ENCODE measurements around the gene ZDBF2.
"Not testable (repeated sequence)": the region's sequence is repeated elsewhere in the genome, so short reads cannot be mapped to it uniquely, and the experiment has no call there.

The ZDBF2 gene

GRCh38 chr2:206259376-206260187 lies 14.9 kb upstream of the ZDBF2 start:
- DNase-seq, result no peak

GRCh38 chr2:206260188-206261012 lies 14.1 kb upstream of the ZDBF2 start:
- no peak for DNase-seq

GRCh38 chr2:206263959-206264603 lies 10.4 kb upstream of the ZDBF2 start:
- no peak for DNase-seq

GRCh38 chr2:206266130-206267125 lies 8.0 kb upstream of the ZDBF2 start:
- no peak for DNase-seq

GRCh38 chr2:206267567-206267966 lies 6.9 kb upstream of the ZDBF2 start:
- DNase-seq, result no peak

- no peak for DNase-seq
These were observed 3.4 kb upstream of the ZDBF2 start for GRCh38 chr2:206271065-206271464.

GRCh38 chr2:206273905-206274304 lies 558 bp upstream of the ZDBF2 start:
- no peak for DNase-seq

GRCh38 chr2:206275312-206276055 lies 1.0 kb downstream of the ZDBF2 start:
- DNase-seq, result no peak

- no peak for DNase-seq
These were observed 1.9 kb downstream of the ZDBF2 start for GRCh38 chr2:206276169-206276942.

- DNase-seq, result no peak
These were observed 3.0 kb downstream of the ZDBF2 start for GRCh38 chr2:206277503-206277902.

- DNase-seq, result no peak
These were observed 8.3 kb downstream of the ZDBF2 start for GRCh38 chr2:206282746-206283145.

- no peak for DNase-seq
These were observed 12.7 kb downstream of the ZDBF2 start for GRCh38 chr2:206287197-206287596.

- no peak for DNase-seq
These were observed 14.9 kb downstream of the ZDBF2 start for GRCh38 chr2:206289391-206289790.

GRCh38 chr2:206296128-206296527 lies 21.7 kb downstream of the ZDBF2 start:
- DNase-seq, result no peak

- DNase-seq, result not testable (repeated sequence)
These were observed 25.1 kb downstream of the ZDBF2 start for GRCh38 chr2:206299608-206300007.

- no peak for DNase-seq
These were observed 31.2 kb downstream of the ZDBF2 start for GRCh38 chr2:206305523-206306245.

- no peak for DNase-seq
These were observed 36.6 kb downstream of the ZDBF2 start for GRCh38 chr2:206311026-206311425.

- DNase-seq, result no peak
These were observed 41.7 kb downstream of the ZDBF2 start for GRCh38 chr2:206316141-206316540.

GRCh38 chr2:206323033-206323432 lies 48.6 kb downstream of the ZDBF2 start:
- DNase-seq, result no peak

GRCh38 chr2:206323486-206323885 lies 49.0 kb downstream of the ZDBF2 start:
- DNase-seq, result no peak
